HG02678 (cell line): ENCODE results near the gene MS4A4A.

Experiments used
- ATAC-seq: cut with Tn5 transposase; IDR thresholded peaks from one replicate; pipeline ENCODE4 v1.9.1; 2021; ENCODE audit warnings: mild to moderate bottlenecking, moderate library complexity; ENCODE audit not compliant: unreplicated experiment

MS4A4A gene

GRCh38 chr11:60347084-60347797, 66.8 kb downstream of the MS4A4A start:
- peak; percentile 79 for ATAC-seq

GRCh38 chr11:60348116-60348515, 67.7 kb downstream of the MS4A4A start:
- ATAC-seq = no peak

- ATAC-seq = no peak
Observed at GRCh38 chr11:60349990-60350389, 69.5 kb downstream of the MS4A4A start.

- no peak for ATAC-seq
Observed at GRCh38 chr11:60357771-60358170, 77.3 kb downstream of the MS4A4A start.
